Endometrium (tissue), 2 donors: ENCODE measurements around the gene BICC1.

Experiments used
- FAIRE-seq: peaks from 2 replicates; lab custom pipeline; 2012; peaks lifted over from hg19 to GRCh38; lab: Jason Lieb, UNC
- donor health status: control.
- donor health status: control.

Gene BICC1, protein sequence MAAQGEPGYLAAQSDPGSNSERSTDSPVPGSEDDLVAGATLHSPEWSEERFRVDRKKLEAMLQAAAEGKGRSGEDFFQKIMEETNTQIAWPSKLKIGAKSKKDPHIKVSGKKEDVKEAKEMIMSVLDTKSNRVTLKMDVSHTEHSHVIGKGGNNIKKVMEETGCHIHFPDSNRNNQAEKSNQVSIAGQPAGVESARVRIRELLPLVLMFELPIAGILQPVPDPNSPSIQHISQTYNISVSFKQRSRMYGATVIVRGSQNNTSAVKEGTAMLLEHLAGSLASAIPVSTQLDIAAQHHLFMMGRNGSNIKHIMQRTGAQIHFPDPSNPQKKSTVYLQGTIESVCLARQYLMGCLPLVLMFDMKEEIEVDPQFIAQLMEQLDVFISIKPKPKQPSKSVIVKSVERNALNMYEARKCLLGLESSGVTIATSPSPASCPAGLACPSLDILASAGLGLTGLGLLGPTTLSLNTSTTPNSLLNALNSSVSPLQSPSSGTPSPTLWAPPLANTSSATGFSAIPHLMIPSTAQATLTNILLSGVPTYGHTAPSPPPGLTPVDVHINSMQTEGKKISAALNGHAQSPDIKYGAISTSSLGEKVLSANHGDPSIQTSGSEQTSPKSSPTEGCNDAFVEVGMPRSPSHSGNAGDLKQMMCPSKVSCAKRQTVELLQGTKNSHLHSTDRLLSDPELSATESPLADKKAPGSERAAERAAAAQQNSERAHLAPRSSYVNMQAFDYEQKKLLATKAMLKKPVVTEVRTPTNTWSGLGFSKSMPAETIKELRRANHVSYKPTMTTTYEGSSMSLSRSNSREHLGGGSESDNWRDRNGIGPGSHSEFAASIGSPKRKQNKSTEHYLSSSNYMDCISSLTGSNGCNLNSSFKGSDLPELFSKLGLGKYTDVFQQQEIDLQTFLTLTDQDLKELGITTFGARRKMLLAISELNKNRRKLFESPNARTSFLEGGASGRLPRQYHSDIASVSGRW

DNA sequence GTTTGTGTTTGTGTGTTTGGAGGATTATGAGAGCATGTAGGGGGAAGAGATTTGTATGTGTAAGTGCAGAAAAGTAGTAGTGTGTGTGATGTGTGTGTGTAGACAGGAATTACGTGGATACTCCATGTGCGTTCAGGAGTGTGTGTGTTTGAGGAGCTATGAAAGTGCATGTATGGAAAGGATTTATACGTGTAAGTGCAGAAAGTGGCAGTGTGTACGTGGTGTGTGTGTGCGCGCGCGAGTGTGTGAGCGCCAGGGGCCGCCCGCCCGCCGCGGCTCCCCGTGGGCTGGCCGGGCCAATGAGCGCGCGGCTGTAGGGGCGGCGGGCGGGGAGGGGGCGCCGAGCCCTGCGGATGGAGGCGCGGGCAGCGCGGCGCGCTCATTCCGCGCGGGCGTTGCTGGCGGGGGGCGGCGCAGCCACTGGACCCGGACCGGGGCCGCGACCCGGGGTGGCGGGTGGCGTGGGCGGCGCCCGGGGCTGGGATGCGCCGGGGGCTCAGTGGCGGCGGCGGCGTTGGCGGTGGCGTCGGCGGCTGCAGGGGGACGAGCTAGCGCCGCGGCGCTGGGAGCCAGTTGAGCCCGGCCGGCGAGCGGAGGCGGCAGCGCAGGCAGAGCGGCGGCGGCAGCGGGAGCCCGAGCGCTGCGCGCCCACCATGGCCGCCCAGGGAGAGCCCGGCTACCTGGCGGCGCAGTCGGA lies at the start of gene BICC1:
Gene BICC1, plus strand, starts transcription at position 382 of the 697 bp plus-strand sequence. Its CDS starts 272 bp downstream, at position 654.
- no peak for FAIRE-seq

DNA sequence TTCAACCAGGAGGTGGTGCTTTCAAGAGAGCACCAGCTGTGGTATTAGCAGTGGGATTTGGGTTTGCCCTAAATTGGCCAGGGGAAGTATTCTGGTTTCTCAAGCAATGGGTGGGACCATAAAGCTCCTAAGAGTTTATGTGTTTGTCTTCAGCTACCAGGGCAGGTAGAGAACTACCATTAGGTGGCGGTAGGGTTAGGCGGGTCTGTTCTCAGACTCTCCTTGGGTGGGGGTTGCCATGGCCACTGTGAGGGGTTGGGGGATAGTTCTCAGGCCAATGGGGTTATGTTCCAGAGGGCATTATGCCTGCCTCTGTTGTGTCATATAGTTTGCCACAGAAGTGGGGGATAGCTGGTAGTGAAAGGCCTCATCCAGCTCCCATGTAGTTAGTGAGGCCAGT lies 47.7 kb upstream of the BICC1 start:
- no peak for FAIRE-seq

DNA sequence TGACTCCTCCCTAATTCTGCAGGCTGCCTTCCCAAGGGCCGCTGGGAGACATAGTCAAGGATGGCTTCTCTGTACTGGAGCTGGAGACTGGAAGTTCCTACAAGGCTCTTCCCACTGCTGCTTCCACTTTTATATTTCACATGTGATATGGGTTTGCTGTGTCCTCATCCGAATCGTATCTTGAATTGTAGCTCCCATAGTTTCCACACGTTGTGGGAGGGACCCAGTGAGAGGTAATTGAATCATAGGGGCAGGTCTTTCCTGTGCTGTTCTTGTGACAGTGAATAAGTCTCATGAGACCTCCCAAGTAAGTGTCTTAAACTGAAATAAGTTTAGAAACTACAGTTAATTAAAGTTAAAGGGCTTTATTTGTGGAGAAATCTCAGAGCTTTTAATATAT lies 47.0 kb upstream of the BICC1 start:
- no peak for FAIRE-seq

DNA sequence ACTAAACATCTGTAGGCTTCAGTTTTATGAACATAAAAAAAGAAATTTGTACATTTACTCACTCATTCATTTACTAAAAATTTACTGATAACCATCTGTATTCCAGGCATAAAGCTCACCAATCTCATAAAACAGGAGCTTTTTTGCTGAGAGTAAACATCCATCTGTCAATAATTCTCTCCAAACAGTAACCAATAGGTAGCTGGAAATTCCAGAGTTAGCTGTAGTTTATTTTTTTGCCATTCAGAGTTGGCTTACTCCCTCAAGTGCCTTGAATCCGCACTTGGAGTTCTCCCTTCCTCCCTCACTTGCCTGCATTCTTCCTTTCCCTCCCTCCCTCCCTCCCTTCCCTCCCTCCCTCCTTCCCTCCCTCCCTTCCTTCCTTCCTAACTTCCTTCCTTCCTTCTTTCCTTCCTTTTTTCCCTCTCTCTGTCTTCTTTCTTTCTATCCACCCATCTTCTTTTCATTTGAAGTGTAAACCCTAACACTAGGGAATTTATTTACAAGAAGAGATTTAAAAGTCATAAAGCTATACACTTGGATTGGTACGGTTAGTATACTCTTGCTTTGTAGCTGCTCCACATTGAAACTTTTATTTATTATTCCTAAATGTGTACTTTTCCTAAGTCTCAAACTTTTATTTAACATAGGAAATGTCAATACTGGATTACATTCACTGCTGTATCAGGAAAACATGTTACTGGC lies 44.6 kb upstream of the BICC1 start:
- FAIRE-seq, result no peak

DNA sequence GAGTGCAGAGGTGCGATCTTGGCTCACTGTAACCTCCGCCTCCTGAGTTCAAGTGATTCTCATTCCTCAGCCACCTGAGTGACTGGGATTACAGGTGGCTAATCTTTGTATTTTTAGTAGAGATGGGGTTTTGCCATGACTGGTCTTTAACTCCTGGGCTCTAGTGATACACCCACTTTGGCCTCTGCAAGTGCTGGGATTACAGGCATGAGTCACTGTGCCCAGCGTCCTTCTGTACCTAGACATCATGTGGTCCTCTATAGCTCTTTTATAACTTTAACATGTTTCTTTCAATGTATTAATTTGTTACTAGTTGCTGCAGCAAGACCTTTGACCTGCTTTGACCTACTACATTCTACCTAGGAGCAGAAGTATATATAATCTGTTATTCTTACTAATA lies 38.7 kb upstream of the BICC1 start:
- FAIRE-seq, result no peak

DNA sequence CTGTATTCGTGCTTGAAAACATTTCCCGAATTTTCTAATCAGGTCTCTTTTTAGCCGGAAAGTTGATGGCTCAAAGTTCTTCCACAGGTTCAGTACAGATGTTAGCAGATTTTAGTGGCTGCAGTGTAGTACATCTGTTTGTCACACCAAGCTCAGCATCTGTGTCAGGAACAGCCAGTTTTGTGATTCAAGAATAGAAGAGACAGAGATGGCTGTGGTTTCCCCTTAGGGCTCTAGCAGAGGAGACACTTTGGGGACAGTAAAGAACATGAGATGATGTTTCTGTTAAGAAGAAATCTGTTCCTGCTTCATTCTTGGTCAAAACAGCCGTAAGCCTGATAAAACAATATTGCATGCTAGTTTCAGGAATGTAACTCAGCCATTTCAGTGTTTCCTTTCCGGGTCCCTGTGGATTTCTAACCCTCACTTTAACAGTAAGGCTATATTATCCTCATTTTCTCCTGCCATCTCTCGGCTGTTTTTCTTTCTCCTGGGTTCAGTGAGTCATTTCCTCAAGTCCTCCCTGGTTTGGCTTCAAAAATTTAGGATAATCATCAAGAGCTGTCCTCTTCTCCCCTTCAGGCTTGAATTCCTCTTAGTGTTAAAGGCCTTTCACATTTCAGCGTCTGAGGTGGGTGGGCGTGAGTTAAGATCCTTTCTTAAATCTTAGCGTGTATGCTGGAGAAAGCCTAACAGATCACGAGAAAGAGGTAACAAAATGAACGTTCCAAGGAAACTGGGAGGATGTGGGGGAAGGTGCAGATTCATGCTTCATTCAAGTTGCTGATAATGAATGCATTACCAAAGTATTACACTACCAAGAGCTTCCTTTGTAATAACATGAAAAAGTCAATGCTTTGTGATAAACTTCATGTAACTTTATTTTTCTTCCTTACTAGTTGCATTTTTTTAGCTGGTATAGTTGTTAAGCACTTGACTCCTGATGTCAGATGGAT lies 37.1 kb upstream of the BICC1 start:
- FAIRE-seq, result no peak

DNA sequence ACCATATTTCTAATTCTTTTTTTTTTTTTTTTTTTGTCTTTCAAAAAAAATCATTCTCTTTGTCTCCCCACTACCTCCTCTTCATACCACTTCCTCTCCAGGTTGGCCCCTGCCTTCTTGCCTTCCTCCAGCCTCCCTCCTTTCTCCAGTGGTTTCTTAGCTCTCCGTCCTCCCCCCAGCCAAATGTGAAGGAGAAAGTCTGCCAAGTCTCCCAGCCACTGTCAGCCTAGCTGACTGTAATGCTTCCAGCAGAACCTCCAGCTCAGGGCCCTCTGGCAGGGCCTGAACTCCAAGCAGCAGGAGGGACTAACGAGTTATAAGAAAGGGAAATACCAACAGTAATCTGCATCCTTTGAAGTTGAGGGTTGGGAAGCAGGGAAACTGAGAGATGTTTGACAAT lies 35.5 kb upstream of the BICC1 start:
- FAIRE-seq, result no peak

DNA sequence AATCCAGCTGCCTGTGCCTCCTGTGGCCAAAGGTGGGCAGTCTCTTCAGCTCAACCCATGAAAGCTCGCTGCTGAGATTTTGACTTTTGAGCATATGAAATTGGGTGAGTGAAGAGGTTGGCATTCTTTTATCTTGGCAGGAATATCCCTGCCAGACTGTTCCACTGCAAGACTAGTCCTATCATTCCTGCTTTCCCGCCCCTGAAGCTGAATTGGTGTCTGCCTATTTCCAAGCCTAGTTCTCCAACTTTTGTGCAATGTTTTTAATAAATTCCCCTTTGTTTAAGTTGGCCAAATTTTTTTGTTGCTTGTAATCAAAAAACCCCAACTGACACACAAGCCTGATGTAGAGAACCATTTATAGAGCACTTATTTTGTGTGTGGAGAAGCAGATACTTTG lies 34.8 kb upstream of the BICC1 start:
- FAIRE-seq, result no peak

DNA sequence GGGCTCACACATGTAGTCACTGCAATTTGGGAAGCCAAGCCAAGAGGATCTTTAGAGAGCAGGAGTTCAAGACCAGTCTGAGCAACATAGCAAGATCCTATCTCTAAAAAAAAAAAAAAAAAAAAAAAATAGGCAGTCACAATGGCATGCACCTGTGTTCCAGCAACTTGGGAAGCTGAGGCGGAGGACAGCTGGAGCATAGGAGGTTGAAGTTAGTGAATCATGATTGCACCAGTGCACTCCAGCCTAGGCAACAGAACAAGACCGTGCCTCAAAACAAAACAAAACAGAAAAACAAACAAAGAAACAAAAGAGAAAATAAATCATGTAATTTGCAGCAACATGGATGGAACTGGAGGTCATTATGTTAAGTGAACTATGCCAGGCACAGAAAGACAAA lies 33.6 kb upstream of the BICC1 start:
- FAIRE-seq, result no peak

DNA sequence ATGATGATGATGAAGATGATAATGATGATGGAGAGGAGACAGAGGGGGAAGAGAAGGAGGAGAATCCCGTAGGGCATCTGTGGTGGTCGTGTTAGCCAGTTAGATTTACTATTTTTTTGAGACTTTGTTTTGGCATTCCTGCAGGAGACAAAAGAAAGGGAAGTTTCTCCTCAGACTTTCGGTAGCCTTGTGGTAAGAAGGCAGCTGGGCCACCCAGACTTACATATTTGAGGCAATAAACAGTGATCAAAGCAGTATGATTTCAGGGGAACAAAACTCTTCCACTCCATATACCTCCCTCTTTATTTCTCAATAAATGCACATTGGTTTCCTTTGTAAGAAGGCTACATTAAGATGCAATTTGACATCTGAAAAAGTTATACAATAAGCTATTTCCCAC lies 32.4 kb upstream of the BICC1 start:
- no peak for FAIRE-seq

DNA sequence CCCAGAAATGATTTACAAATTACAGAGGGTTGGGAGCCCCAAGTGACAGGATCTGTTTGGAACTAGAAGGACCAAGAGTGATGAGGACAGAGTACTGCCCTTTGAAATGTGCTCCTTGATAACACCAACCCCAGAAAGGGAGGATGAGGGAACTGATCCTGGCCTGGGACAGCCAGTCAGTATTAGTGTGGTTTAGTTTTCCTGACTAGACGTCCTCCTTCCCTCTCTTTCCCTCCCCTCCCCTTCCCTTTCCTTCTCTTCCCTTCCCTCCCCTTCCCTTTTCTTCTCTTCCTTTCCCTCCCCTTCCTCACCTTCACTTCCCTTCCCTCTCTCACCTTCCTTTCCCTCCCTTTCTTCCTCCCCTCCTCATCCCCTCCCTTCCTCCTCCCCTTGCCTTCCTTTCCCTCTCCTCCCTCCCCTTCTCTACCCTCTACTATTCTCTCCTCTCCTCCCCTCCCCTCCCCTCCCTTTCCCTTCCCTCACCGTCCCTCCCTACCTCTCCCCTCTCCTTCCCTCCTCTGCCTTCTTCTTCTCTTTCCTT lies 31.0 kb upstream of the BICC1 start:
- FAIRE-seq, result no peak

DNA sequence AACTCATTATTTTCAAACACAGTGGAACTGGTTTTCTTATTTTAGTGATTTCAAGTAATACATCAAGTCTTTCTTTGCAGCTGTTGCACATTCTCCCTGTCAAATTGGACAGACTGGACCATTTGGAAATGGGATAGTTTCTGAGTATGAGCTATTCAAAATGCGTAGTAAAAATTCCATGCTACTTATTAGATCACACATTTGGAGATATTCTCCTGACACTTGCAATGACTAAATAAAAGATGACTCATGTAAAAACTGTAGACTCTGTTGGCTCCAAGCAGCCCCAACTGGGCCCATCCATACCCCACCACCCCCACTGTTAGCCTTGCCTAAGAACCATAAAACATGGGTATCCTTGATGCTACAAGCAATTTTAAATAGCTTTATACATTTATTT lies 25.9 kb upstream of the BICC1 start:
- no peak for FAIRE-seq

DNA sequence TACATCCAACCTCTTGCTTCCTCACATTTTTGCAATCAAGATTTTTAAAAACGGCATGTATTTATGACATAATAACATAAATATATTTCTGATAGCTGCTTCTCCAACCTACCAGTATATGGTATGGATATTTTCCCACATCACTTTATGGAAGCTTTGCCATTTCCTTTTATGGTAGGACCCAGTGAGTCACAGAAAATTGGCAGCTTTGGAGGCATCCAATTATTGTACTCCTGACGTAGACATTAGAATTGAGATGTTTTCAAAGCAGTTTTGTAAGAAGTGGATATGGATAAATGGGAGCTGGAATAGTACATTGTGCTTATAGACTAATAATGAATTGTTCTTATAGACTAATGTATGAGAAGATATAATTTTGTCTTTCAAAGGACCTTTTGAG lies 23.8 kb upstream of the BICC1 start:
- no peak for FAIRE-seq

DNA sequence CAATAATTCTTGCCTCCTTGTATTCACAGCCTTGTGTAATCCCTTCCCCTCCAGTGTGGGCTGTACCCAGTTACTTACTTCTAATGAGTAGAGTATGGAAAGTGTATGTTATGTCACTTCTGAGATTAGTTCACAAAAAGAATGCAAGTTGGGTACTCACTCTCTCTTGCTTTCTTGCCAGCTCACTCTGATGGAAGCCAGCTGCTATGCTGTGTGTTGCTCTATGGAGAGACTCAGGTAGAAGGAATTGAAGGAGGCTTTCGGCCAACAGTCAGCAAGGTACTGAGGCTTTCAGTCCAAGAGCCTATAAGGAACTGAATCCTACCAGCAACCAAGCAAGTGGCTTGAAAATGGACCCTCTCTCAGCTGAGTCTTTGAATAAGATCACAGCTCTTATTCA lies 9.7 kb upstream of the BICC1 start:
- FAIRE-seq, result no peak

DNA sequence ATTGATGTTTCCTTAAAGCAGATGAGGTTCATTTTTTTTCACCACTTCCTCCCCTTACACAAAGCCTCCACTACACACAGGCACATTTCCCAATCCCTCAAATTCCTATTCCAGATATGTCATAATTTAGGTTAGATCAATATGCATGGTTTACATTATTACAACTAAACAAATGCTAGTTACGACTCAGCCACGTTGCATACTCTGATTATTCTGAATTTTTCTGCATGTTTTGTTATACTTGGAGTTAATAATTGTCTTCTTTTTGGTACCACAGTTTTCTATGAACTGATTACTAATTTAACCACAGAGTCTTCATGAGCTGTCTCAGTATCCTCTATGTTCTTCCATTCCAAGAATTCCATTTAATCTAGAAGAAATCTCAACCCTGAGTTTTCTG lies 4.4 kb upstream of the BICC1 start:
- no peak for FAIRE-seq

DNA sequence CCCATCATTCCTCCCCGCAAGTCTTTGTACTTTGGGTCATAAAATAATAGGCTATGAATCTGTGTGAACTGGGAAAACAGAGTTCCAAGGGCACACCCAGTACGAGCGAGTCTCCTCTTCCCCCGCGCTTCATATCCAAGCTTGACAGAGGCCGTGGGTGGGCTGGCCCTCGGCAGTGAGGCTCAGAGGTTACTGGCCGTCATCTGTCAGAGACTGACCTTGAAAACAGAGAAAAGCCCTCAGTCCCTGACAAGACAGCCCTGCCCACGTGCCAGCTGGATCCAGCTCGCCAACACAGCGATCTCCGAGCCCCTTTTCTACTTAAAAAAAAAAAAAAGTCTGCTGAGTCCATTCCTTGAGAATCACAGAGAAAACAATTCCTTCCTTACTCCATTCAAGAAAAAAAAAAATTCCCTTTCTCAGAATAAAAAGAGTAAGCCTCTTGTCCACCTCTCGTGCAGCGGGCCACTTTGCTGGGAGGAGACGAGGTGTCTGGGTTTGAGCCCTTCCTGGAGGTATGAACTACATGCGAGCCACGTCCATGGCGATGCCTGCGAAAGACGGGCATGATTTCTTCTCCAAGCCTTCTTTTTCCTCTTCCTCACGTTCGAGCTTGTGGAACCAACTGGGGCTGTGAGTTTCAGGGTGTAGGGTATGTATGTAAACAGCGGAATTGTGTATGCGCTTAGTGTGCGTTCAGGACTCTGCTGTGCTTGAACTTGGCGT lies 744 bp upstream of the BICC1 start:
- FAIRE-seq, result no peak

DNA sequence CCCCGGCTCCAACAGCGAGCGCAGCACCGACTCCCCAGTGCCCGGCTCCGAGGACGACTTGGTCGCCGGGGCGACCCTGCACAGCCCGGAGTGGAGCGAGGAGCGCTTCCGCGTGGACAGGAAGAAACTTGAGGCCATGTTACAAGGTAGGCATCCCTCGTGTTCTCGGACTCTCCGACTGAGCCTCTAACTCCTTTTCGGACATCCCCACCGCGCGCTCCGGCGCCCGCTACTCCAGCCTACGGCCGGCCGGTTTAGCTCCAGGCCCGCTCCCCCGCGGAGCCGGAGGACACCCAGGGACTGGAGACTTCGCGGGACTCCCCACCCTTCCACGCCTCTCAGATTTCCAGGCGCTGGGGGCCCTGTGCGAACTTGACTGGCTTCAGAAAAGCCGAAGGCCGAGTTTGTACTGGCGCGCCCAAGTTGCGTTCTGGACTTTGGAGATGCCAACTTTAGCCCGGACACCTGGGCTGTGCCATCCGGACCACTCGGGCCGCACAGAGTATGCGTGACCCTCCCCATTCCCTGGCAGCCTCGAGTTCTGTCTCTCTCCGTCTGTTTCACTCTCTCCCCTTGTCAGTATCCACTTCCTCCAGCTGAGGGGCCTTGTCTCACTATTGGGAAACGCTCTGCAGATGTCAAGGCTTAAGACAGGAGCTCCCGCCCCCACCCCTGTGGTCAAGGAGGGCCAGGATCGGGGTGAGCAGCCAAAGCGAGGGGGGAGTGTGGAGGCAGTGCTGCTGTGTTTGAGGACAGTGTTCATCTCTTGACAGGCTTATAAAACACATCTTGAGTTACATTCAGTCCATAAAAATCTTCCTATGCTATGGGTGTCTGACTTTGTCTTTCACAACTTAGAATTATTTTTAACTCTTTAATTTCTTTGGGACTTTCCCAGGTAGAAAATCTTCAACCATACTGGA lies 777 bp downstream of the BICC1 start:
- FAIRE-seq, result peak; percentile 46

DNA sequence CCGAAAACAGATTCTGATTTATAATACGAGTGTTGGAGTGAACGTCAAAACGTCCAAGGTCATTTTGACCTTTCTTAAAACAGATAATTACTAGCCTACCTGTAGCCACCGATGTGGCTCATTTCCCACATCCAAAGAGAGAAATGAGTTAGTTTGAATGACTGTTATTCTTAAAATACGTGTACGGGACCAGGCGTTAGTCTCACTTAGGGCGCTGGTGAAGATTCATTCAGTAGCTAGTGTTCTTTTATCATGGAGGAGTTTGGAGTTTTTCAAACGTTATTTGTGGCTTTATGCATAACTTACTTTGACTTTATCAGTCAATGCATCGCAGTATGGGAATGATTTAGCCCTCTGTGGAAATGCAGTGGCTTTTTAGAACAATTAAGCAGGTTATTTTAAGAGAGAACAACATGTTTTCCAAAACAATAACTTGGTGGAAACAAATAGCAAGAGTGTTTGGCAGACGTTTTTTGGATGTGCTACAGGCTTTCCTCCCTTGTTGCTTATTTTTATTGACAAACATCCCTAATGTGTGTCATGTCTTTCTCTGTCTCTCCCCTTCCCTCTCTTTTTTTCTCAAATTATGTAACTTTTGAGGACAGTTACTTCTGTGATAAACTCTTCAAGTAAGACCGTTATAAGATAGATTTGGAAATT lies 1.6 kb downstream of the BICC1 start:
- FAIRE-seq, result peak; percentile 18
